Amygdala (tissue), 56 donors: ENCODE measurements around the gene CTU1.

Experiments
- DNase-seq, 56 donors: peaks; one replicate each; lab custom pipeline; 2025; lab: John Stamatoyannopoulos, UW

CTU1 gene

DNA sequence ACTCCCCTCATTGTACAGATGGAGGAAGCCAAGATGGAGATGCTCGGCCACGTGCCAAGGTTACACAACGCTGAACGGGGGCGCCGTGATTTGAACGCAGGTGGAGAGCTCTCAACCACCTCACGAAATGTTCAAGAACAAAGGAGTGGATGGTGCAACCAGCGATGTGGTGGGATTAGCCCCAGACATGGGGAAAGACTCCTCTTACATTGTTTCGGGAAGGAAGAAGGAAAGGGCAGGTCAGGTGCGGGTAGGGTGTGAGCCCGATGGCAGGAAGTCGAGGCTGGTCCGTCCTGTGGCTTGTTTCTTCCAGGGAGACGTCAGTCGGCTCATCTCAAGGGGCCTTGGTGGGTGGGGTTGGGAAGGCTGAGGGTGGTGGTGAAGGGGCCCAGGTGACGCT is 18.4 kb downstream of the CTU1 start:
- no peak for DNase-seq

DNA sequence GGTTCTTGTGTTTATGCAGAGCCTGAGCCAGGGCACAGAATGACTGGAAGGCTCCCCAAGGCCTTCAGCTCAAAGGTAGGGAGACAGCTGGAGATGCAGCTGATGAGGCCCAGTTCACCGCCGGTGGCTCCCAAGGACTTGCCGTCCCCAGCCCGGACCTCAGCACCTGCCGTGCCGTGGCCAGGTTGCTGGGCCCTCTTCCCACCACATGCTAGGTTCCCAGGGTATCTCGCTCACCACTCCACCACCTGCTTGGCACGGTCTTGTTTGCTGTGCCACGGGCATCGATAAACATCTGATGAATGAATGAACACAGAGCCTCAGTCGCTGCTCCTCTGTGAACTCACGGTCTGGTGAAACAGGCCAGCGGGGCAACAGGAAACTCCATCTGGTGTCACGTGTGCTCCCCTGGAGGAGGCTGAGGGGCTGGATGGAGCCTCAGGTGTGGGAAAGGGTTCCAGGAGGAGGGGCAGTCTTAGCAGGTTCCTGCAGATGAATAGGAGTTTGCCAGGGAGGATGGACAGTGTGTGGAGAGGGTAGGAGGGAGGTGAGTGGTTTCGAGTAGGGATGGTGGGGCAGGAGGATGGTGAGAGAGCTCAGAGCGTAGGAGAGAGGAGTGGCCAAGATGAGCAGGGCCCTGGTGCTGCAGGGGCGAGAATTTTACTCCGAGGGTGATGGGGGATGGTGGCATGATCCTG is 21.9 kb downstream of the CTU1 start:
- DNase-seq: no peak

DNA sequence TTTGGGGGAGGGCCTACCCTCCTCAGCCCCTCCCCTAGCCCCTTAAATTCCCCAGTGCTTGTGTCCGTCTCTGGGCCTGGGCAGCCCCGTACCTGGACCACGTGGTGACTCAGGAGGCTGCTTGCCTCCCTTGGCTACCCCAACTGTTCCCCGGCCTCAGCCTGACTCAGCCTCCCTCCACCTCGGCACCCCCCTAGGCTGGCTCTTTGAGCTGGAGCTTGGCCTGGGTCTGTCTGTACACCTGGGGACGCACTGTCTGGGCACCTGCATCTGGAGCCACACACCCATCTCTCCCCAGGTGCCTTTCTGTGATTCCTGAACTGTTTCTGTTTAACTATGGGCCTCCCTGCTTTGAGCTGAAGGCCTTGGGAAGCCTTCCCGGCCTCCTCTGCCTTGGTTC is 23.7 kb downstream of the CTU1 start:
- no peak for DNase-seq

DNA sequence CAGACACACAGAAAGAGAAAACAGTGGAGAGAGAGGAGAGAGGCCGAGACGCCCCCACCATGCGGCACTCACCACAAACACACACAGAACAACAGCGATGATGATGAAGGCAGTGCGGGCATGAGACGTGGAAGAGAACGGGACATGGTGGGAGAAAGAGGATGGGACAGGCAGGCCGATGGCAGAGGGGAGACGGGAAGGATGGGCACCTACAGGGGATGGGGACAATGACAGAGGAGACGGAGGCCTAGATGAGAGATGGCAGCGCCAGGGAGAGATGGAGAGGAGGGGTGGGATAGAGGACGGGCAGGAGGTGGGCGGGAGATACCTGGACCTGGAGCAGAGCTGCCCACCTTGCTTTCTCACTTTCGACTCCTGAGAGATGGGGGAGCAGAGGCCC is 24.4 kb downstream of the CTU1 start:
- DNase-seq: no peak

DNA sequence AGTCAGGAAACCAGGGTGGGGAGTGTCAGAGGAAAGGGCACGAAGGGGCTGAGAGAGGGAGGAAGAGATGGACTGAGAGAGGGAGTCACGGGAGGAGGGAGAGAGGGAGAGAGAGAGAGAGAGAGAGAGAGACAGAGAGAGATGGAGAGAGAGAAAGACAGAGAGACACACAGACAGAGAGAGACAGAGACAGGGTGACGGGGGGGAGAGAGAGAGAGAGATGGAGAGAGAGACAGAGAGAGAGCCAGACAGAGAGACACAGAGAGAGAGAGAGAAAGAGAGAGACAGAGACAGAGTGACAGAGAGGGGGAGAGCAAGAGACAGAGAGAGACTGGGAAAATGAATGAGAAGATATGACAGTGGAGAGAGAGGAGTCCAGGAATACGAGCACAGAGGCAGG is 25.0 kb downstream of the CTU1 start:
- DNase-seq: no peak

DNA sequence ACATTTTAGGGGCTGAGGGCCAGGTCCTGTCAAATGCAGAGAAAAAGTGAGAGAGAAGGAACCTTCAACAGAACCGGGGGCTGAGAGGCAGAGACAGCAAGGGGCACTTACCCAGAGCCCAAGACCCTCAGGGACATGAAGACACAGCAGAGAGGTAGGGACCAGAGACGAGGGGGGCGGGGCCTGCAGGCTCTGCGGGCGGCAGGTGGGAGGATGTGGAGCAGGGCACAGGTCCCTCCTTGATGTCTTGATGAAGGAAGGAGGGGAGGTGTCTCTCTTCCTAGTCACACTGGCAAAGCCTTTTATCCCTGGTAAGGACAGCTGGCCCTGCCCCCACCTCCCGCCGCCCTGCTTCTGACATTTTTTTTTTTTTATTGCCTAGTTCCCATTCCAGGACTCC is 25.6 kb downstream of the CTU1 start, which contains the start of gene KLK14:
TSS of gene KLK14 (minus strand) at position 277 of the 400 bp plus-strand sequence. CDS start at position 4, 273 bp downstream.
- DNase-seq: no peak

DNA sequence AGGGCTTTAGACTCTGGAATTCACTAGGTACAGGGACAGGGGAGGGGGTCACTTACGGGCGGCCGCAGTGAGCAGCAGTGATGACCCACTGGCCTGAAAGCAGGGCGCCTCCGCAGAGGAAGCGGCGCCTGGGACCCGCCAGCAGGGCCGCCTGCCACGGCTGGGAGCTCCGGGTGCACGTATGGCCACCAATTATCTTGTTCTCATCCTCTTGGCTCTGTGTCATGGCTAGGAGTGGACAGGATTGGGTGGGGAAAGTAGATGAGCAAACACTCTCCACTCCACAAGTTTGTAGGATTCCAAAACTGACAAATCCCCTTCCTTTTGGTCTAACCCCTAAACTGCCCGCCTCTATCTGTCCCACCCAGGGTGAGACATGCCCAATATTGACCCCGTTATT is 26.7 kb downstream of the CTU1 start:
- DNase-seq: no peak

DNA sequence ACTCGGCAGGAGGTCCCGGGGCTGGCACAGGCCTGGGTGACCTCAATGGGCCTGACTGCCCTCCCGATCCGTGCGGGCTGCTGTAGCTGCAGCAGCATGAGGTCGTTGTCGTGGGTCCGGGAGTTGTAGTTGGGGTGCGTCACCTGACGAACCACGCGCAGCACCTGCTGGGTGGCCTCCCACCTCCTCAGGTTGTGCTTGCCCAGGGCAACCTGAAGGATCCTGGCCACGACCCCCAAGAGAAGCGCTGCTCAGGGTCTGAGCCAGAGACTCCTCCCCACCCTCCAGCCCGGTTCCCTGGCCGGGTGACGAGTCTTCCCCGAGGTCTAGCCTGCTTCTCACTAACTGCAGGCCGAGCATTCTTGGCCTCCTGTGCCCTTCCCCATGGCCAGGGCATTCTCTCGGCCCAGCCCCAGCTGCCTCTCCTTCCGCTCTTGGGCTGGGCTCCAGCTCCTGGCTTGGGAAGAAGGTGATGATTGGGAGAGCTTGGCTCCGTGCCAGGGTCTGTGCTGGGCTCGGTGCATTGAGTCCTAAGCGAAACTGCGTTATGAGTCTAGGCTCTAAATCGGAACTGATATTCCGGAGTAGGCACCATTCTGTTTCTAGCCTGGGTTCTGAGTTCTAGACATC is 28.6 kb downstream of the CTU1 start:
- peak in 6 of 56 donors; percentile 8 to 21 (median 10) for DNase-seq

DNA sequence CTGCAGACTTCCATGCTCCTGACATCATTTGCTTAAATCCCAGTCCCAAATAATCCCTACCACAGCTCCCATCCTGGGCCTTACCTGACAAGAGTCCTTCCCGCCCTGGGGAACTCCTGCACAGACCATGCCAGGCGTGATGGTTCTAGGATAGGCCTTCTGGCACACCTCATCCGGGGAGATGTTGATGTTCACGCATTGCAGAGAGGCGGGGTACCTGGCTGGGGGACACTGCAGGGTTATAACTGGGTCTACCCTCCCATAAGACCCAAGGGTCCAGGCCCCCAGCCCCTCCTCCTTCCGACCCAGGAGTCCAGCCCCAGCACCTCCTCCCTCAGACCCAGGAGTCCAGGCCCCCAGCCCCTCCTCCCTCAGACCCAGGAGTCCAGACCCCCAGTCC is 29.5 kb downstream of the CTU1 start:
- DNase-seq: no peak

DNA sequence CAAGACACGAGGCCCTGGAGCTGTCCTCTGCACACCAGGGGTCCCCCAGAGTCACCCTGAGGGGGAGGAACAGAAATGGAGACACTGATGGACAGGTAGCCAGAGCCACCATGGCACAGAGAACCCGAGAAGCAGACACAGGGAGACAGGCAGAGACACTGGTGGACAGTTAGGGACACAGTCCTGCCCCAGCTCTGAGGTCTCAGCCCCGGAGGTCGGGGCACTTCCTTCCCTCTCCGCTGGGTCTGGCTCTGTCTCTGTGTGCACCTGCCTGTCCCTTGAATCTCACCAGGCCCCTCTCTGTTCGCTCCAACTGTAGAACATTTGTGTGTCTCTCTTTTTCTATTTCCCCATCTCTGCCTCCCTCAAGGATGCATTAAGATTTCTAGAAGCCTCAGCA is 30.1 kb downstream of the CTU1 start:
- no peak for DNase-seq

DNA sequence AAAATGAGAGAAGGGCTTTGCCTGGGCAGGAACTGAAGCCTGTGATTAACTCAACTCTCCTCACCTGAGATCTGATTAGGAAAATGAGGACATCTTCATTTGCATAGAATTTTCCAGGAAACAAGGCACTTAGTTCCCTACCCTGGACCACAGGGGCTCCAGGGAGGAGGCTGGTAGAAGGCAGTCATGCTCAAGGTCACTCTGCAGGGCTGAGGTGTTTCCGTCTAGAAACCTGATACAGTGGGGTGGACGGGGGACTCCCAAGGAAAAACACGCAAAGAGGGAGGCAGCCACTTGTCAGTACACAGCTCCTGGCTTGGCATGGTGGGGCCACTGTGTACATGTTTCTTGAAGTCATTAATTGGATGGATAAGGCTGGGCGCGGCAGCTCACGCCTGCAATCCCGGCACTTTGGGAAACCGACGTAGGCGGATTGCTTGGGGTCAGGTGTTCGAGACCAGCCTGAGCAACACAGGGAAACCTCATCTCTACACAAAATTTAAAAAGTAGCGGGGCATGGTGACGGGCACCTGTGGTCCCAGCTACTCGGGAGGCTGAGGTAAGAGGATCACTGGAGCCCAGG is 31.5 kb downstream of the CTU1 start:
- no peak for DNase-seq

DNA sequence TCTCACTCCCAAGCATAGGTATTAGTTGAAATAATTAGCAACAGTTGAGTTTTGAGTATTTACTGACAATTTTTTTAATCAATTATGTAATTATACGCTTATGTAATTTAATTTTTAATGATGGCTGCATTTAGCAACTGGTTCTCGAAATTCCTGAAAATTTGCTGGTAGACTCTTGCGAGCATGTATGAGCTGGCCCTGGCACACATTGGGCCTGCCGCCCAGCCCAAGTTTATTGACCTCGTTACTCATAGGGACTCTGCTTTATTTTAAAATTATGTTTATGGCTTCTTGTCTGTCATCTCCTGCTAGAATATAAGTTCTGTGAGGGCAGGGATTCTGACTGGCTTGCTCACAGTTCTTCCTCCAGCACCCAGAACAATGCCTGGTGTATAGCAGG is 32.2 kb downstream of the CTU1 start:
- DNase-seq: no peak

DNA sequence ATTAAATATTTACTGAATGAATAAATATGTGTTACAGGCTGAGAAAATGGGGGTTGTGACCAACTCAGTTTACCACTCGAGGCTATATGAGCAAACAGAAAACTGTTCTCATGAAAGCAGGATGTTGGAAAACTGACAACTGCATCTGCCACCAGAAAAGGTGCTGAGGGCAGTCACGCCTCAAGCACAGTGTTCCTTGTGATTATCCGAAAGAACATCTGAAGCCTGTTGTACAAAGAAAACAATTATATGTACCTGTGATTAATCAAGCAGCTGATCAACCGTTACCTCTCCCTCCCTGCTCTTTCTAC is 37.2 kb downstream of the CTU1 start:
- no peak for DNase-seq

DNA sequence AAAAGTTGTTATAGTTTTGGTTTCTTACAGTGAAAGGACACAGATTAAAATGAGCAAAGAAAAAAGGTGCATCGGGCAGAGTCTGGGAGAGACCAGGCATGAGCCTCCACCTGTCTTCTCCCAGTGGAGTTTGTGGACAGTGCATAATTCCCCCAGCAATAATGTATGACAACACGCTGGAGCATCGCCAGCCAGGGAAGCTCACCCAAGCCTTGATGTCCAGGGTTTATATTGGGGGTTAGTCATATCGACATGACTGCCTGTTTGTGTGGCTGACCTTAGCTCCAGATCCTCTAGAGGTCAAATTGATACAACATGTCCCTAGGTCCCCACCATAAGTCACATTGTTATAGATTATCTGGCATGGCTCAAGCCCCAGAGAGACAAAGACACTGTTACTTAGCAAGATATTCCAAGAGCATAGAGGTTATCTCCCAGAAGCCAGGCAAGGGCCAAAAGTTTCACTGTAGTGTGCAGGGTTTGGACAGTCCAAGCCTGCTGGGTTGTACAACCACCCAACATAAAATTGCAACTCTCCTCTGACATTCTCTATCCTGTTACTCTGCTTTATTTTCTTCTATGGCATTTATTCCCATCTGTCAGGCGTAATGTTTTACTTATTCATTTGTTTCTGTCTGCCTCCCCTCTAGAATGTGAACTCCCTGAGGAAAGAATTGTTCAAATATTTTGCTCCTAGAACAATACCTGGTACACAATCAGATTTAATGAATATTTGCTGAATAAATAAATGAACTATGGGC is 37.7 kb downstream of the CTU1 start:
- DNase-seq: no peak

DNA sequence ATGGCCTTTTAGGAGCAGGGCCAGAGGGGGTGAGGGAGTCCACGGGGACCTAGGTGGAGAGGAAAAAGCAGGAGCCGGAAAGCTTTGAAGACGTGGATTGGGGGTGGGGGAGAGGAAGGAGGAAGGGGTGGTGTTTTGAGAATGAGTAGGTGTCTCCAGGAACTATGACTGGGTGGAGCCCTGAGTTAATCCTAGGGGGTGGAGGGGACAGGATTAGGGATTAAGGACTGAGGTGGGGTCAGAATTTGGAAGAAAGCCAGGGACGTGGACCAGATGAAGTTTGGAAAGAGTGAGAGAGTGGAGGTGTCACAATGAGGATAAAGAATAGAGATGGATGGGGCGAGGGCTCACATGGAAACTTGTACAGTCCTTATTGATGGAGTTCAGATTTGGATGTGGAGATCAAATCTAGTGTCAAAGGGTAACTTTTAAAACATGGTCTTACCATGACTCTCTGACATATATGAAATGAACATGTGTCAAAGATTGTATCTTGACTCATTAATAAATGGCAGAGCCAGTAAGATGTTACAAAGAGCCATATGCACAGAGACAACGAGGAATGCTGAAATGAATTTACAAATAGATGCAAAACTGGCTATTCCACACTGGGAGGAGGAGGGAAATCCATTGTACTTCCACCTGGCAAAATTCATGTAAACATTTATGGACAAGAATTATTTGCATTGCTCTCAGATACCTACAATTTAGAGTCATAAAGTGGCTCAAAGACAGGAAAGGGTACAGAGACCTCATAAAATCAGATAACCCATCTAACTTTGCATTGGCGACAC is 41.6 kb downstream of the CTU1 start:
- DNase-seq: no peak

DNA sequence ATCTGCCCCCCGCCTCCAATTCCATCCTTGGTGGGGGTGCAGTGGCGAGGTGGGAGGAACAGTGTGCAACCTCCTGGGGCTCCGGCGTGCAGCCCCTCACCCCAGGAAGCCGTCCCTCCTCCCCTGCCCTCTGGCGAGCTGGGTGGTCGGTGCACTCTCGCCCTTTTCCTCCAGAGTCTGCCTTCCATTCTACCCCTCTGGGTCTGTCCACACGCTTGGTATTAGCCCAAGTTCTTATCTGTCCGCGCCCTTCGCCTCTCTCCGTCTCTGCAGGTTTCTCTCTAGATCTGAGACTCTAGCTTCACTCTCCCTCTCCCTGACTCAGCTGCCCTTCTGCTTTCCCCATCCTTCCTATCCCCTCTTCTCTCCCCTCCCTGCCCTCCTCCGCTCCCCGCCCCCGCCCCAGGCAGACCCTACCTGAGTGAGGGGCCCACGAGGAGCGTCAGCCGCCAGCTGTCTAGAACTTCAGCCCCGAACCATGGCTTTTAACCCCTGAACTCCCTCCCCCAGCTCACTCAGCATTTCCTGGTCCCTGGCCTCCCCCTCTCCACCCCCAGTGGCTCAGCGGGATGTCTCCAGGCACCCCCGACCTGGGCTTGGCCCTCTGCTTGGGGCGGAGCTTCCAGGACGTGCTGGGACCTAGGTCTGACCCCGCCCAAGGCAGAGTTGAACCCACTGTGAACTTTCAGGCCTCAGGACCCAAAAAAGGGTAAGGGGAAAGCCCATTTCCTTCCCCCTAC is 42.8 kb downstream of the CTU1 start:
- no peak for DNase-seq

DNA sequence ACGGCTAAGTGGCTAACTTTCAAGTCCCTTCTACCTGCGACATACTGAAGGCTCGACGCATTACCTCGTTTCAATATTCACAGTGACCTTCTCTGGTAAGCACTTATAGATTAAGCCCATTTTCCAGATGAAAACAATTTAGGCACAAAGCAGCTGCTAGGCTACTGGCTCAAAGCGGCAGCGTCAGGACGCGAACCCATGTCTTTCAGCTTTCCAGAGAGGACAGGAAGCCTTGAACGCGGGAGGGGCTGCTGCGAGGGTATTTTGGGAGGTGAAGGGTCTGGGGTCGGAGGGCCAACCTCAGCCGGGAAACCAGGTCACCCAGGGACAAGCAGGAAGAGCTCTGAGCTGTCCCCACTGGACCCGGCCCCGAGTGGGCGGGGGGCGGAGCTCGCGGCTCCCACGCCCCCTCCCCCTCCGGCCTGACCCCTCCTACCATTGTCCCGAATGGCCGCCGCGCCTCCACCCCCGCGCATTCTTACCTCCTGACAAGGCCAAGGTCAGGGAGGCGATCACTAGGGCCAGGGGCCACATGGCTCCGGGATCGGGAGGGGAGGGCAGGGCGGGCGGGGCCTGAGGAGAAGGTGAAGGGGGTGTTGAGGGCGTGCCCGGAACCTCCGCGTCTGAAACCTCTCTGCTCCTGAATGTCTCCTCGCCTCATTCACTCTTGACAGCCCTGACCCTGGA is 43.5 kb downstream of the CTU1 start, which contains the start of gene KLK13:
TSS of gene KLK13 (minus strand) at position 559 of the 687 bp plus-strand sequence. CDS start at position 534, 25 bp downstream.
- DNase-seq: peak in 1 of 56 donors; percentile 19

DNA sequence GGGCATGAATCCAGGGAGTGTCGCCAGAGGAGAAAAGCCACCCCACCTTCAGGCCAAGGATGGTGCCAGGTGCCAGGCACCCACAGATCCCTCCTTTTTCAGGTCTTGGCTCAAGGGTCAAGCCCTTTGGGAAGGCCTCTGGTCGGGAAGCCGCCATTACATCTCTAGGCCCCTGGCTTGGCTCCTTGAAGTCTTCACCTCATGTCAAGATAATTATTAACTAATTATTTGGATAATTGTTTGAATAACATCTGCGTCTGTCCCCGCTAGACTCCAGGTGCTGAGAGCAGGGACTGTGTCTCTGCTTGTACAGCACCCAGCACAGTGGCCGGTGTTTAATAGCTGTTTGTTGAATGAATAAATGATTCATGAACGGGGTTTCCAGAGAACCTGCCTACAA is 44.5 kb downstream of the CTU1 start:
- DNase-seq: no peak

DNA sequence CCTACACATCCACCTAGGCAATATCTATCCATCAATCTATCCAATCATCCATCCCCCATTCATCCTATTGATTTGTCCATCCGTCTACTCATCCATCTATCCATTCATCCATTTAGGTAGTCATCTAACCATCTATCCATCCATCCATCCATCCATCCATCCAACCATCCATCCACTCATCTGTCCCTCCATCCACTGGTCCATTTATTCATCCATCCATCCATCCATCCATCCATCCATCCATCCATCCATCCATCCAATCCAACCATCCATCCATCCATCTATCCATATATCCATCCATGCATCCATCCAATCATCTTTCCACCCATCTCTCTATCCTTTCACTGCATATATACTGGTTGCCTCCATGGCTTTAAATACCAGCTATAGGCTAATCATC is 47.2 kb downstream of the CTU1 start:
- DNase-seq: no peak
